ENCODE results near the gene FOLR3.
"Not testable (repeated sequence)": the region's sequence is repeated elsewhere in the genome, so short reads cannot be mapped to it uniquely, and the experiment has no call there.

FOLR3 gene

DNA sequence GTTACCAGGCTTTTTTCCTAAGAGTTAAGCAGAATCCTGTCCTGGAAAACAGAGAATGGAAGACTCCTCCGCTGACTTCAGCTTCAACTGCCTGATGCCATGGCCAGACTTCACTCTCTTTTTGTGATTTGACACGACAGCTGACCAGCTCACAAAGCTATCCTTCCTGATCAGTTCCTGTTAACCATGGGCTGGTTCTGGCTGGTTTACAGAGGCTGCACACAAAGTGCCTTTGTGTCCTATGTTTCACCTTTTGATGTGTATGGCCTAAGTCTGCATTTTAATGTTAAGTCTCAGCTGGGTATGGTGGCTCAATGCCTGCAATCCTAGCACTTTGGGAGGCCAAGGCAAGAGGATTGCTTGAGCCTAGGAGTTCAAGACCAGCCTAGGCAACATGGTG, 11.1 kb downstream of the FOLR3 start:
- H3K27ac Mint-ChIP-seq = no peak overlapping the region
- H3K4me3 Mint-ChIP-seq = no peak overlapping the region
- H3K9me3 Mint-ChIP-seq = no peaks in the 10 kb centered on the region
- H3K27me3 Mint-ChIP-seq (ENCODE audit: low read depth) = peaks cover 11% of the 10 kb centered on the region
- TF ChIP-seq, protein P1, sequence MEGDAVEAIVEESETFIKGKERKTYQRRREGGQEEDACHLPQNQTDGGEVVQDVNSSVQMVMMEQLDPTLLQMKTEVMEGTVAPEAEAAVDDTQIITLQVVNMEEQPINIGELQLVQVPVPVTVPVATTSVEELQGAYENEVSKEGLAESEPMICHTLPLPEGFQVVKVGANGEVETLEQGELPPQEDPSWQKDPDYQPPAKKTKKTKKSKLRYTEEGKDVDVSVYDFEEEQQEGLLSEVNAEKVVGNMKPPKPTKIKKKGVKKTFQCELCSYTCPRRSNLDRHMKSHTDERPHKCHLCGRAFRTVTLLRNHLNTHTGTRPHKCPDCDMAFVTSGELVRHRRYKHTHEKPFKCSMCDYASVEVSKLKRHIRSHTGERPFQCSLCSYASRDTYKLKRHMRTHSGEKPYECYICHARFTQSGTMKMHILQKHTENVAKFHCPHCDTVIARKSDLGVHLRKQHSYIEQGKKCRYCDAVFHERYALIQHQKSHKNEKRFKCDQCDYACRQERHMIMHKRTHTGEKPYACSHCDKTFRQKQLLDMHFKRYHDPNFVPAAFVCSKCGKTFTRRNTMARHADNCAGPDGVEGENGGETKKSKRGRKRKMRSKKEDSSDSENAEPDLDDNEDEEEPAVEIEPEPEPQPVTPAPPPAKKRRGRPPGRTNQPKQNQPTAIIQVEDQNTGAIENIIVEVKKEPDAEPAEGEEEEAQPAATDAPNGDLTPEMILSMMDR (IDR thresholded peaks at IDR 0.05; ENCODE audit: unreplicated experiment in 3 of 3) = no peak
- H3K36me3 Mint-ChIP-seq (ENCODE audit: low read depth) = no peaks in the 10 kb centered on the region
- H3K4me1 Mint-ChIP-seq = no peaks in the 10 kb centered on the region

DNA sequence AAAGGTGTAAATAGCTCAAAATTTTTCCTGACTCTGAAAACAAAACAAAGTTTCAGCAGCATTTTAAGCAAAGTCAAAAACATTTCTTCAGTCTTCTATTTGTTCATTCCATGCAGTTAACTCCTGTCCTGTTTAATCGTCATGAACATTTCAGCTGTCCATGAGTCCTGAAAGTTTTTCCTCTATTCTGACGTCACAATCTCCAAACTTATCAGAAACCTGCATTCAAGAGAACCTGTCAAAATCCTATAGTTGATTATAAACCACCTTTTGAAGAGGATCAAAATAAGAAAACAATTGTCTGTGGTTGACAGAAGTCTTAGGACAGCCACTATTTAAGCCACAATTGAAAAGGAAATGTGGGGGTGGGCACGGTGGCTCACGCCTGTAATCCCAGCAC, 15.4 kb downstream of the FOLR3 start:
- Mint-ChIP-seq H3K9me3 (no peaks in the 10 kb centered on the region), H3K4me3 (no peak overlapping the region), H3K27ac (no peak overlapping the region), H3K36me3 (ENCODE audit: low read depth) (no peaks in the 10 kb centered on the region), H3K27me3 (ENCODE audit: low read depth) (no peaks in the 10 kb centered on the region), H3K4me1 (no peaks in the 10 kb centered on the region)
- TF ChIP-seq, protein P1 (IDR thresholded peaks at IDR 0.05; ENCODE audit: unreplicated experiment in 3 of 3) = no peak

DNA sequence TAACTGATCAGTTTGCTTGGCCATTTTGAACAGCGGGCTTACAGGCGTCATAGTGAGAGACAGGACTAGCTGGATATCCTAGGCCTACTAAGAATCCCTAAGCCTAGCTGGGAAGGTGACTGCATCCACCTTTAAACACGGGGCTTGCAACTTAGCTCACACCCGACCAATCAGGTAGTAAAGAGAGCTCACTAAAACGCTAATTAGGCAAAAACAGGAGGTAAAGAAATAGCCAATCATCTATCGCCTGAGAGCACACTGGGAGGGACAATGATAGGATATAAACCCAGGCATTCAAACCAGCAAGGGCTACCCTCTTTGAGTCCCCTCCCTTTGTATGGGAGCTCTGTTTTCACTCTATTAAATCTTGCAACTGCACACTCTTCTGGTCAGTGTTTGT, 18.3 kb downstream of the FOLR3 start:
- not testable (repeated sequence) for H3K4me3 Mint-ChIP-seq

DNA sequence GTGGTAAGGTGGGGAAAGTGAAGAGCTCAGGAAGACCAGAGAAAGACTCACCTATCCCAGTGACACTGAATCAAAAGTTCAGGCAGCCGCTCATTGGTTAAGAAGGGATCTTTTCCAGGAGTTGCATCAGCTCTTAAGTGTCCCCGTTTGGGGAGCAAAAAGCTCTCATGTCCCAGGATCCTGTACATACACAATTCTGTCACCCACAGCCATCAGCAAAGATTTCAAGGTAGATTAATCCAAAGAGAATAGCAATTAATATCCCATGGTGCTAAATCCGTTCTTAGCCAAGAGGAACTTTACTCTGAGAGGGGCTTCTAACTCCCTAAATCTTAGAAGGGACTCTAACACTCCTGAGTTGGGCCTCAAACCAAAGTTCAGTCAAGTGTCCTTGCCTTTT, 19.3 kb downstream of the FOLR3 start:
- Mint-ChIP-seq H3K9me3 (no peaks in the 10 kb centered on the region), H3K27me3 (ENCODE audit: low read depth) (peaks cover 3% of the 10 kb centered on the region), H3K27ac (no peak overlapping the region), H3K36me3 (ENCODE audit: low read depth) (no peaks in the 10 kb centered on the region), H3K4me1 (no peaks in the 10 kb centered on the region), H3K4me3 (no peak overlapping the region)
- TF ChIP-seq, protein P1 (IDR thresholded peaks at IDR 0.05; ENCODE audit: unreplicated experiment in 3 of 3) = no peak

More for the DNA sequence above, 18.3 kb downstream of the FOLR3 start:
- H3K36me3 Mint-ChIP-seq (ENCODE audit: low read depth); H3K27me3 Mint-ChIP-seq (ENCODE audit: low read depth); H3K4me1 Mint-ChIP-seq; H3K27ac Mint-ChIP-seq; H3K9me3 Mint-ChIP-seq: not testable (repeated sequence)

DNA sequence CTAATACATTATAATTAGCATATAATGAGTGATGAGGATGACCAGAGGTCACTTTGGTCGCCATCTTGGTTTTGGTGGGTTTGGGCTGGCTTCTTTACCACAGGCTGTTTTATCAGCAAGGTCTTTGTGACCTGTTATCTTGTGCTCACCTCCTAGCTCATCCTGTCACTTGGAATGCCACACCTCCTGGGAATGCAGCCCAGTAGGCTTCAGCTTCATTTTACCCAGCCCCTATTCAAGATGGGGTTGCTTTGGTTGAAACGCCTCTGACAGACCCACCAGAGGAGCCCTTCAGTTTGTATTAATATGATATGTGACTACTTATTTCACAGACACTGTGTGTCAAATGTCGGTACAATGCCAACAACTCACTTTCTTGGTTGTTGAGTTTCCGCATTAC, 20.2 kb downstream of the FOLR3 start:
- H3K36me3 Mint-ChIP-seq (ENCODE audit: low read depth) = no peaks in the 10 kb centered on the region
- TF ChIP-seq, protein P1 (IDR thresholded peaks at IDR 0.05; ENCODE audit: unreplicated experiment in 3 of 3) = no peak

DNA sequence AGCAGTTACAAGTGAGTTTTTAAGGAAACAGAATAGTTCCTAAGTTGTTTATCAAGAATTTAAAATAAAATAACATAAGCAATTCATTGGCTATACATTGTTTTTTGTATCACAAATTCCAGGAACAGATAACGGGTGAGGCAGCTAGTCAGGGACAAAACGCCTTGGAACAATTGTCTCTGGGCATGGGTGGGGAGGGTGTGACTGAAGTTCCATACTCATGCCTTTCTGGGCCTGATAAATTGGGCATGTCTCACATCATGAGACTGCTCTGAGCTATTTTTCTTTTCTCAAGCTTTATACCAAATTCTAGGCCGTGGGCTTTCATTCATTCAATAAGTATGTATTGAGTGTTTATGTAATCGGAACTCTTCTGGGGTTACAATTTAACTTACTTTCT, 21.6 kb downstream of the FOLR3 start:
- Mint-ChIP-seq H3K27me3 (ENCODE audit: low read depth) (peaks cover 9% of the 10 kb centered on the region), H3K27ac (no peak overlapping the region), H3K4me3 (no peak overlapping the region), H3K4me1 (no peaks in the 10 kb centered on the region), H3K36me3 (ENCODE audit: low read depth) (no peaks in the 10 kb centered on the region), H3K9me3 (no peaks in the 10 kb centered on the region)
- TF ChIP-seq, protein P1 (IDR thresholded peaks at IDR 0.05; ENCODE audit: unreplicated experiment in 3 of 3) = no peak

More for the DNA sequence above, 20.2 kb downstream of the FOLR3 start:
- Mint-ChIP-seq H3K4me3 (no peak overlapping the region), H3K27me3 (ENCODE audit: low read depth) (peaks cover 9% of the 10 kb centered on the region), H3K9me3 (no peaks in the 10 kb centered on the region), H3K4me1 (no peaks in the 10 kb centered on the region), H3K27ac (no peak overlapping the region)

All from nephron (organoid).